Amniotic stem cell (primary cell): Measurements from ENCODE around the gene PTCHD1.

Experiments
- DNase-seq: peaks from one replicate; lab custom pipeline; 2025; lab: John Stamatoyannopoulos, UW

PTCHD1 gene

GRCh38 chrX:23356189-23356588 is 21.5 kb downstream of the PTCHD1 start:
- DNase-seq = no peak

- no peak for DNase-seq
These were observed 29.8 kb downstream of the PTCHD1 start for GRCh38 chrX:23364416-23364815.

- no peak for DNase-seq
These were observed 30.9 kb downstream of the PTCHD1 start for GRCh38 chrX:23365541-23365940.

- no peak for DNase-seq
These were observed 32.3 kb downstream of the PTCHD1 start for GRCh38 chrX:23366914-23367313.

GRCh38 chrX:23369027-23369426 is 34.4 kb downstream of the PTCHD1 start:
- no peak for DNase-seq

- DNase-seq = no peak
These were observed 37.7 kb downstream of the PTCHD1 start for GRCh38 chrX:23372220-23372902.

- no peak for DNase-seq
These were observed 38.6 kb downstream of the PTCHD1 start for GRCh38 chrX:23373129-23373804.

- DNase-seq = no peak
These were observed 39.6 kb downstream of the PTCHD1 start for GRCh38 chrX:23374291-23374690.

GRCh38 chrX:23376581-23376980 is 41.9 kb downstream of the PTCHD1 start:
- DNase-seq = no peak

GRCh38 chrX:23380581-23380980 is 45.9 kb downstream of the PTCHD1 start:
- DNase-seq = no peak

GRCh38 chrX:23381099-23382087 is 46.7 kb downstream of the PTCHD1 start:
- DNase-seq = no peak

GRCh38 chrX:23382572-23382971 is 47.9 kb downstream of the PTCHD1 start:
- DNase-seq = no peak

- no peak for DNase-seq
These were observed 48.8 kb downstream of the PTCHD1 start for GRCh38 chrX:23383411-23383810.

- no peak for DNase-seq
These were observed 50.6 kb downstream of the PTCHD1 start for GRCh38 chrX:23385242-23385641.

GRCh38 chrX:23386260-23386659 is 51.6 kb downstream of the PTCHD1 start:
- DNase-seq = no peak

GRCh38 chrX:23386726-23387125 is 52.1 kb downstream of the PTCHD1 start:
- DNase-seq = no peak

GRCh38 chrX:23387550-23388184 is 53.0 kb downstream of the PTCHD1 start:
- no peak for DNase-seq

- DNase-seq = no peak
These were observed 54.6 kb downstream of the PTCHD1 start for GRCh38 chrX:23389196-23389792.

GRCh38 chrX:23390979-23391378 is 56.3 kb downstream of the PTCHD1 start:
- DNase-seq = no peak

GRCh38 chrX:23392195-23392594 is 57.5 kb downstream of the PTCHD1 start:
- DNase-seq = no peak

GRCh38 chrX:23394421-23394820 is 59.8 kb downstream of the PTCHD1 start:
- DNase-seq = no peak

GRCh38 chrX:23396263-23396662 is 61.6 kb downstream of the PTCHD1 start:
- DNase-seq = no peak
